RWPE2 (cell line): ENCODE results near the gene SLCO3A1.

Experiments used
- ATAC-seq: fragments of 200-7000 bp; cut with Tn5 transposase; 3 replicates; pipeline ENCODE4 v1.9.1; 2021; ENCODE audit warnings: low read depth
- DNase-seq: peaks from one replicate; pipeline ENCODE4 v3.0.0-alpha.2; 2020; ENCODE audit warnings: low spot score
- H3K27ac ChIP-seq: fragments of 450-650 bp; 2 replicates; pipeline ENCODE4 v1.5.1; 2017; ENCODE audit warnings: mild to moderate bottlenecking; ENCODE audit not compliant: poor library complexity, severe bottlenecking
- H3K27me3 ChIP-seq: fragments of 250-450 bp; sonication (Bioruptor Pico); 2 replicates; pipeline ENCODE4 v1.5.1; 2021; ENCODE audit warnings: mild to moderate bottlenecking, moderate library complexity; ENCODE audit not compliant: insufficient read depth, poor library complexity, severe bottlenecking
- H3K36me3 ChIP-seq: fragments of 250-450 bp; sonication (Bioruptor Pico); 2 replicates; pipeline ENCODE4 v1.5.1; 2020; ENCODE audit warnings: low read depth, mild to moderate bottlenecking, moderate library complexity
- H3K4me1 ChIP-seq: fragments of 250-450 bp; sonication (Bioruptor Pico); 2 replicates; pipeline ENCODE4 v1.5.1; 2021; ENCODE audit warnings: mild to moderate bottlenecking, moderate library complexity; ENCODE audit not compliant: insufficient read depth, poor library complexity, severe bottlenecking
- H3K4me3 ChIP-seq: fragments of 250-450 bp; sonication (Bioruptor Pico); 2 replicates; pipeline ENCODE4 v1.5.1; 2021; ENCODE audit warnings: mild to moderate bottlenecking, moderate library complexity; ENCODE audit not compliant: severe bottlenecking
- H3K9me3 ChIP-seq: fragments of 250-450 bp; sonication (Bioruptor Pico); 2 replicates; pipeline ENCODE4 v1.5.1; 2021; ENCODE audit warnings: mild to moderate bottlenecking, moderate library complexity; ENCODE audit not compliant: severe bottlenecking
- TF ChIP-seq, protein P1 (sequence below): fragments of 450-650 bp; IDR thresholded peaks from one replicate; pipeline ENCODE4 v1.5.1; 2017; ENCODE audit warnings: mild to moderate bottlenecking, moderate library complexity; ENCODE audit not compliant: poor library complexity, severe bottlenecking

SLCO3A1 gene

DNA sequence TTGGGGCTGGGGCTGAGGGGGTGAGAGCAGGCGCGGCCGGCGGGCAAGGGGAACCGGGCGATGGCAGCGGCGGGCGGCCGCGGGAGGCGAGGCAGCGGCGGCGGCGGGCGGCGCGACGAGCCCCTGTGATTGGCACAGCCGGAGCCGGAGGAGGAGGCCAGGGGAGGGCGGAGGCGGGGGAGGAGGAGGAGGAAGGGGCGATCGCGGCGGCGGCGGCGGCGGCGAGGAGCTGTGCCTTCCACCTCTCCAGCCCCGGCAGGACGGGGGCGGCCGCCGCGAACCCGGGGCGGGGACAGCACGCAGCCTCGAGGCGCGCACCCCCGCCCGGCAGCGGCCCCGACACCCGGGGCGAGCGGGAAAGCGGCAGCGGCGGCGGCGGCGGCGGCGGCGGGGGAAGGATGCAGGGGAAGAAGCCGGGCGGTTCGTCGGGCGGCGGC is at the start of gene SLCO3A1:
Gene SLCO3A1, plus strand, starts transcription at position 198 of the 437 bp plus-strand sequence.
- H3K27ac ChIP-seq, result peak within 1 kb of the TSS; percentile 79
- no peaks in the 10 kb centered on the region for H3K9me3 ChIP-seq
- TF ChIP-seq, protein P1, sequence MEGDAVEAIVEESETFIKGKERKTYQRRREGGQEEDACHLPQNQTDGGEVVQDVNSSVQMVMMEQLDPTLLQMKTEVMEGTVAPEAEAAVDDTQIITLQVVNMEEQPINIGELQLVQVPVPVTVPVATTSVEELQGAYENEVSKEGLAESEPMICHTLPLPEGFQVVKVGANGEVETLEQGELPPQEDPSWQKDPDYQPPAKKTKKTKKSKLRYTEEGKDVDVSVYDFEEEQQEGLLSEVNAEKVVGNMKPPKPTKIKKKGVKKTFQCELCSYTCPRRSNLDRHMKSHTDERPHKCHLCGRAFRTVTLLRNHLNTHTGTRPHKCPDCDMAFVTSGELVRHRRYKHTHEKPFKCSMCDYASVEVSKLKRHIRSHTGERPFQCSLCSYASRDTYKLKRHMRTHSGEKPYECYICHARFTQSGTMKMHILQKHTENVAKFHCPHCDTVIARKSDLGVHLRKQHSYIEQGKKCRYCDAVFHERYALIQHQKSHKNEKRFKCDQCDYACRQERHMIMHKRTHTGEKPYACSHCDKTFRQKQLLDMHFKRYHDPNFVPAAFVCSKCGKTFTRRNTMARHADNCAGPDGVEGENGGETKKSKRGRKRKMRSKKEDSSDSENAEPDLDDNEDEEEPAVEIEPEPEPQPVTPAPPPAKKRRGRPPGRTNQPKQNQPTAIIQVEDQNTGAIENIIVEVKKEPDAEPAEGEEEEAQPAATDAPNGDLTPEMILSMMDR, result no peak
- peaks cover 36% of the 10 kb centered on the region for H3K4me1 ChIP-seq
- no peaks in the 10 kb centered on the region for H3K27me3 ChIP-seq
- DNase-seq (peak; percentile 81), ATAC-seq (peak; percentile 40)
- no peaks in the 10 kb centered on the region for H3K36me3 ChIP-seq
- peak within 1 kb of the TSS; percentile 97 for H3K4me3 ChIP-seq

DNA sequence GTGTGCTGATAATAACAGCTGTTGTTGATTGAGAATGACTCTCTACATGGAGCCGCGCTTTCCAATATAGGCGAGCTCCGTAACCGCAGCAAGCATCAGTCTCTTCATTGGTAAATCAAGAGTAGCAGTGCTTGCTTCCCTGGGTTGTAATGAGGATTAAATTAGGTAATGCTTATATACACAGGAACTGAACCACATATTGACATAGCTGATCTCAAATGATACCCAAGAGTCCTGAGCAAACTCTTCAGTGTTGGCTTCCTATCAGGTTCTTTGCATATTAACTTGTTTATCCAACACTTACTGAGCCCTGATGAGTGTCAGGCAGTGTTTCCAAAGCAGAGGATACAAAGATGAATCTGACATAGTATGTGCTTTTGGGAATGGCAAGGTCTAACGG is 46.4 kb upstream of the SLCO3A1 start:
- no peak overlapping the region for H3K27ac ChIP-seq
- DNase-seq, result no peak
- H3K9me3 ChIP-seq, result no peaks in the 10 kb centered on the region
- no peaks in the 10 kb centered on the region for H3K36me3 ChIP-seq
- peaks cover 9% of the 10 kb centered on the region for H3K27me3 ChIP-seq
- no peak for ATAC-seq
- TF ChIP-seq, protein P1, result no peak
- H3K4me1 ChIP-seq, result no peaks in the 10 kb centered on the region
- no peak overlapping the region for H3K4me3 ChIP-seq

DNA sequence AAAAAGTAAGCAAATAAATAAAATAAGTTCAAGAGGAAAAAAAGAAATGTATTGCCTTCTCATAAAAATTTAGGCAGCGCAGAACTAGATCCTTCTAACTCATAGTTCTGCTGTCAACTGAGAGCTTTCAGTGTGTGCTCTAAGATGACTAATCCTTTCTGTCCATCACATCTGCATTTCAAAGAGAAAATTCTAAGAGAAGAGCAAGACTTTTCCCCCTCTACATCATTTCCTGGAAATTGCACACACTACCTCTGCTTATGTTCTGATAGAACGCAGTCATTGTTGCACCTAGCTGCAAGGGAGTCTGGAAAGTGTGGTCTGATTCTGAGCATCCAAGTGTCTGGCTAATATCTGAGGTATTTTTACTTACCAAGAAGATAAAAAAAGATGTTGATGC is 39.6 kb upstream of the SLCO3A1 start:
- TF ChIP-seq, protein P1, result no peak
- H3K9me3 ChIP-seq, result peaks cover 2% of the 10 kb centered on the region
- H3K4me3 ChIP-seq, result no peak overlapping the region
- no peaks in the 10 kb centered on the region for H3K36me3 ChIP-seq
- no peaks in the 10 kb centered on the region for H3K4me1 ChIP-seq
- H3K27me3 ChIP-seq, result peaks cover 4% of the 10 kb centered on the region
- DNase-seq (no peak), ATAC-seq (no peak)
- H3K27ac ChIP-seq, result no peak overlapping the region

DNA sequence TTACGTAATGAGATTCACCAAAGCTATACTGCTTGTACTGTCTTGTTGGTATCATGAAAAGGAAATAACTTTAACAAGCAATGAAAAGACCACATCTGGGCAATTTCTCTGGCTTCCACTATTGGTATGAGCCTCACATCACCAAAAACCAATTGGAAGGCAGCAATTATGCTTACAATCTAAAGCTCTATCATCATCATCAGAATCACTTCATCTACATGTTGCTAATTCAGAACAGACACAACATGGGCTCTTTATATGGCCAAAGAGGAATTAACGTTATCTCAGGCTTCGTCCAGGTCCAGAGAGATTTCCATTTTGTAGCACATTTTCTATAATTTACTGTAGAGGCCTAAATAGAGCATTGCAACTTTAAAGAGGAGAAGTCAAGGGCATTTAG is 36.6 kb upstream of the SLCO3A1 start:
- Histone ChIP-seq H3K9me3 (peaks cover 2% of the 10 kb centered on the region), H3K27me3 (peaks cover 4% of the 10 kb centered on the region), H3K4me1 (no peaks in the 10 kb centered on the region), H3K4me3 (no peak overlapping the region), H3K36me3 (no peaks in the 10 kb centered on the region), H3K27ac (no peak overlapping the region)
- ATAC-seq (no peak), DNase-seq (no peak)
- TF ChIP-seq, protein P1, result no peak

DNA sequence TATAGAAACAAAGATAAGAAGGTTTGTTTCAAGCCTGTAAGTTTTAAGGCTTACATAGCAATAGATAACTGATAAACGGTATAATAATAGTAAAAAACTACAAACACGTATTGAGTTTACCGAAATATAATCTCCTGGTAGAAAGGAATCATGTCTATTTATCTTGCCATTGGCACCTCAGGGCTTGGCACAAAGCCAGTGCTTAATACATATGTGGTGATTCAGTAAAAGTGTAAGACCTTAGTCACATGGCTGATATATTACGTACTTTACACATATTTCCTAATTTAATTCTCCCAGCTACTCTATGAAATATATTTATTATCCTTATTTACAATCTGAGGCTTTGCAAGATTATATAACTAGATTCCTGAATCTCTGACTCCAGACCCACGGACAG is 32.0 kb upstream of the SLCO3A1 start:
- DNase-seq (peak; percentile 68), ATAC-seq (peak; percentile 76)
- Histone ChIP-seq H3K36me3 (no peaks in the 10 kb centered on the region), H3K4me1 (no peaks in the 10 kb centered on the region), H3K27ac (no peak overlapping the region), H3K4me3 (no peak overlapping the region), H3K27me3 (no peaks in the 10 kb centered on the region), H3K9me3 (no peaks in the 10 kb centered on the region)
- TF ChIP-seq, protein P1, result no peak
